Nephron (organoid): ENCODE data around the gene ALG9.
A peak's percentile ranks its signal among the peaks of the same experiment; 100 is the strongest.

Experiments
- H3K27ac Mint-ChIP-seq, 3 experiments: 2 replicates each; pipeline ENCODE4 v1.8.0; 2020; ENCODE audit warnings: mixed read lengths in 3 of 3, mild to moderate bottlenecking in 2 of 3, moderate library complexity in 1 of 3
- H3K27me3 Mint-ChIP-seq: 2 replicates; pipeline ENCODE4 v1.8.0; 2021; ENCODE audit warnings: low read depth, mild to moderate bottlenecking, moderate library complexity, mixed read lengths
- H3K36me3 Mint-ChIP-seq: 2 replicates; pipeline ENCODE4 v1.8.0; 2020; ENCODE audit warnings: low read depth, mixed read lengths
- H3K4me1 Mint-ChIP-seq: 2 replicates; pipeline ENCODE4 v1.8.0; 2020; ENCODE audit warnings: mixed read lengths
- H3K4me3 Mint-ChIP-seq, 3 experiments: 2 replicates each; pipeline ENCODE4 v1.8.0; 2020; ENCODE audit warnings: mild to moderate bottlenecking in 3 of 3, mixed read lengths in 3 of 3, moderate library complexity in 2 of 3
- H3K9me3 Mint-ChIP-seq: 2 replicates; pipeline ENCODE4 v1.8.0; 2020; ENCODE audit warnings: mixed read lengths
- CTCF ChIP-seq, 3 experiments: fragments of 200-600 bp; sonication (generic); IDR thresholded peaks; one replicate each; pipeline ENCODE4 v1.5.0; 2021; ENCODE audit warnings: antibody characterized with exemption in 3 of 3; ENCODE audit not compliant: unreplicated experiment in 3 of 3

Gene ALG9

GRCh38 chr11:111870886-111871692 is at the start of gene ALG9:
Gene ALG9, minus strand, starts transcription at chr11:111871581. Its CDS starts 99 bp downstream, at chr11:111871482.
- Mint-ChIP-seq H3K4me1 (peaks cover 22% of the 10 kb centered on the region), H3K36me3 (peaks cover 25% of the 10 kb centered on the region), H3K4me3 (peak within 1 kb of the TSS; percentile 94 to 99 (median 95)), H3K27me3 (no peaks in the 10 kb centered on the region), H3K27ac (peak within 1 kb of the TSS; percentile 89 to 97 (median 94)), H3K9me3 (no peaks in the 10 kb centered on the region)
- peak; percentile 27 to 48 (median 36) for TF ChIP-seq CTCF (IDR thresholded peaks at IDR 0.05; ENCODE audit: unreplicated experiment in 3 of 3)

GRCh38 chr11:111920908-111921307 is 49.5 kb upstream of the ALG9 start:
- Mint-ChIP-seq H3K27ac (peak overlapping the region in 2 of 3 experiments; percentile 13 to 65), H3K9me3 (no peaks in the 10 kb centered on the region), H3K27me3 (peaks cover 3% of the 10 kb centered on the region), H3K4me3 (no peak overlapping the region), H3K4me1 (peaks cover 62% of the 10 kb centered on the region), H3K36me3 (no peaks in the 10 kb centered on the region)
- no peak for TF ChIP-seq CTCF (IDR thresholded peaks at IDR 0.05; ENCODE audit: unreplicated experiment in 3 of 3)

DNA sequence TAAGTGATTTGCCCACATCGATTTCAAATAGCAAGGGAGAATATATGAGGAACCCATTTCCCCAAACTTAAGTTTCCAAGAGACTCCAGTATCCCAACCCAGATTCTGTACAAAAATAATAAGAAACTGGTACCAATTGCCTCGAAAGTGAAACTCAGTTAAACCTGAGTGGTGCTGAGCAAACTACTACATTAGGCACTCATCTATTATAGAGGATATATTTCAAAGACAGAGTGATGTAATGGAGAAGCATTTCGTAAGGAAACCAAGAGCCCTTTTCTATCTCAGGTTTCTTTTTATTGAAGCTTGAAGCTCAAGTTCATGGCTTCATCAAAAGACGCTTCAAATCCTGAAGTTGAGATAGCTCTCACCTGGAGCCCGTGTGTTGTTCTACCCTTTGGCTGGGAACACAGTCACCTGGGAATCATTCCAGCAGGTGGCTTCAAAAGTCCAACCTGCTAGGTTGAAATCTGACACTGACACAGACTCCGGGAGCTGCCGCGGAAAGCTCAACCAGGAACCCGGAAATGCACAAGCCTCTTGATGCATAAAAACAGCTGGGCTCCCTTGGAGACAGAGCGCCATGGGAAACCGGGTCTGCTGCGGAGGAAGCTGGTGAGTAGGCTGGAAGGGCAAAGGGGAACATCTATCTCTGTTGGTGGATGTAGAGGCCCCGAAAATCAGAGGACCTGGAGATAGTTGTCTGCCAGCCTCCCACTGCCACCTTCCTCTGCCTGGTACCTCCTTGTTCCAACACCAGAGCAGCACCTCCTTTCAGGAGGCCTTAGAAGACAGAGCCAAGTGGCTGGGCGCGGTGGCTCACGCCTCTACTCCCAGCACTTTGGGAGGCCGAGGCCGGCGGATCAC is 47.2 kb upstream of the ALG9 start, which contains the start of gene C11orf52:
Gene C11orf52, plus strand, starts transcription at position 524 of the 867 bp plus-strand sequence. Its CDS starts 60 bp downstream, at position 584.
- Mint-ChIP-seq H3K4me1 (peaks cover 55% of the 10 kb centered on the region), H3K36me3 (no peaks in the 10 kb centered on the region), H3K27ac (peak within 1 kb of the TSS; percentile 86 to 96 (median 94)), H3K9me3 (no peaks in the 10 kb centered on the region), H3K4me3 (peak within 1 kb of the TSS; percentile 65 to 76 (median 73)), H3K27me3 (peaks cover 3% of the 10 kb centered on the region)
- no peak for TF ChIP-seq CTCF (IDR thresholded peaks at IDR 0.05; ENCODE audit: unreplicated experiment in 3 of 3)

- peak overlapping the region; percentile 86 to 96 (median 94) for H3K27ac Mint-ChIP-seq
- H3K4me3 Mint-ChIP-seq = no peak overlapping the region
- no peak for TF ChIP-seq CTCF (IDR thresholded peaks at IDR 0.05; ENCODE audit: unreplicated experiment in 3 of 3)
- no peaks in the 10 kb centered on the region for H3K9me3 Mint-ChIP-seq
- H3K36me3 Mint-ChIP-seq = no peaks in the 10 kb centered on the region
- H3K4me1 Mint-ChIP-seq = peaks cover 47% of the 10 kb centered on the region
- peaks cover 3% of the 10 kb centered on the region for H3K27me3 Mint-ChIP-seq
Measured at GRCh38 chr11:111917788-111918187, 46.4 kb upstream of the ALG9 start.

GRCh38 chr11:111917312-111917711 is 45.9 kb upstream of the ALG9 start:
- peaks cover 3% of the 10 kb centered on the region for H3K27me3 Mint-ChIP-seq
- H3K36me3 Mint-ChIP-seq = no peaks in the 10 kb centered on the region
- no peak overlapping the region for H3K4me3 Mint-ChIP-seq
- peak overlapping the region; percentile 14 to 87 (median 64) for H3K27ac Mint-ChIP-seq
- no peak for TF ChIP-seq CTCF (IDR thresholded peaks at IDR 0.05; ENCODE audit: unreplicated experiment in 3 of 3)
- H3K9me3 Mint-ChIP-seq = no peaks in the 10 kb centered on the region
- H3K4me1 Mint-ChIP-seq = peaks cover 45% of the 10 kb centered on the region
